Body of pancreas (tissue), 4 donors: Measurements from ENCODE around the gene BAHCC1.

Experiments
- POLR2A ChIP-seq, 3 donors: fragments of 450-650 bp; IDR thresholded peaks; one replicate each; pipeline ENCODE4 v1.6.1; 2016; ENCODE audit warnings: antibody characterized with exemption in 3 of 3, mild to moderate bottlenecking in 2 of 3
- TF ChIP-seq, protein P1 (sequence below), 7 experiments: fragments of 450-650 bp in 4 of 7; fragments of 200-600 bp in 3 of 7; sonication (generic) in 3 of 7; IDR thresholded peaks; one replicate each; pipeline ENCODE4 v1.5.1; 2016 to 2019; ENCODE audit warnings: antibody characterized with exemption in 7 of 7

- TF ChIP-seq POLR2A (IDR thresholded peaks at IDR 0.05), result no peak
- TF ChIP-seq, protein P1, sequence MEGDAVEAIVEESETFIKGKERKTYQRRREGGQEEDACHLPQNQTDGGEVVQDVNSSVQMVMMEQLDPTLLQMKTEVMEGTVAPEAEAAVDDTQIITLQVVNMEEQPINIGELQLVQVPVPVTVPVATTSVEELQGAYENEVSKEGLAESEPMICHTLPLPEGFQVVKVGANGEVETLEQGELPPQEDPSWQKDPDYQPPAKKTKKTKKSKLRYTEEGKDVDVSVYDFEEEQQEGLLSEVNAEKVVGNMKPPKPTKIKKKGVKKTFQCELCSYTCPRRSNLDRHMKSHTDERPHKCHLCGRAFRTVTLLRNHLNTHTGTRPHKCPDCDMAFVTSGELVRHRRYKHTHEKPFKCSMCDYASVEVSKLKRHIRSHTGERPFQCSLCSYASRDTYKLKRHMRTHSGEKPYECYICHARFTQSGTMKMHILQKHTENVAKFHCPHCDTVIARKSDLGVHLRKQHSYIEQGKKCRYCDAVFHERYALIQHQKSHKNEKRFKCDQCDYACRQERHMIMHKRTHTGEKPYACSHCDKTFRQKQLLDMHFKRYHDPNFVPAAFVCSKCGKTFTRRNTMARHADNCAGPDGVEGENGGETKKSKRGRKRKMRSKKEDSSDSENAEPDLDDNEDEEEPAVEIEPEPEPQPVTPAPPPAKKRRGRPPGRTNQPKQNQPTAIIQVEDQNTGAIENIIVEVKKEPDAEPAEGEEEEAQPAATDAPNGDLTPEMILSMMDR (IDR thresholded peaks at IDR 0.05), result no peak
These were observed 116.2 kb downstream of the BAHCC1 start for GRCh38 chr17:81511554-81511803.
